Right lobe of liver (tissue), 6 donors: ENCODE measurements around the gene FNDC3B. TPM values are rescaled to one million over a fixed set of nuclear protein-coding genes. Genes with fewer than 3 reads are reported as not detected.

Experiments
- ATAC-seq, 4 donors: fragments of 200-7000 bp; cut with Tn5 transposase; one replicate each; pipeline ENCODE4 v1.9.1; 2020; ENCODE audit warnings: mild to moderate bottlenecking in 4 of 4, moderate library complexity in 4 of 4
- DNase-seq, 3 donors: peaks; one replicate each; pipeline ENCODE4 v3.0.0-alpha.2; 2020
- H3K27ac ChIP-seq, 3 donors: fragments of 200-600 bp; one replicate each; pipeline ENCODE4 v1.8.0; 2022
- H3K27me3 ChIP-seq, 2 donors: fragments of 200-600 bp; one replicate each; pipeline ENCODE4 v1.8.0; 2022
- H3K36me3 ChIP-seq, 4 donors: fragments of 200-600 bp; sonication (generic) in 1 of 4; one replicate each; pipeline versions ENCODE4 v1.5.1 to v1.8.0; 2017 to 2022; ENCODE audit warnings: control low read depth in 1 of 4
- H3K4me1 ChIP-seq, 4 donors: fragments of 200-600 bp; sonication (generic) in 1 of 4; one replicate each; pipeline versions ENCODE4 v1.5.1 to v1.8.0; 2017 to 2022; ENCODE audit warnings: control low read depth in 1 of 4
- H3K4me3 ChIP-seq, 3 donors: fragments of 200-600 bp; one replicate each; pipeline ENCODE4 v1.8.0; 2022
- H3K9me3 ChIP-seq, 4 donors: fragments of 200-600 bp; sonication (generic) in 1 of 4; one replicate each; pipeline versions ENCODE4 v1.5.1 to v1.8.0; 2017 to 2022; ENCODE audit warnings: control low read depth in 1 of 4
- POLR2A ChIP-seq: fragments of 450-650 bp; IDR thresholded peaks from one replicate; pipeline ENCODE4 v1.6.1; 2017; ENCODE audit warnings: antibody characterized with exemption, mild to moderate bottlenecking
- WGBS: methylation state at CpG from one replicate; pipeline ENCODE4 v1.1.6; 2018; ENCODE audit warnings: low coverage, low lambda C conversion rate; ENCODE audit not compliant: insufficient coverage; ENCODE audit errors: missing lambda C conversion rate; 5-methylcytosine and 5-hydroxymethylcytosine counted together
- intact Hi-C, 2 donors: fragments of 100-400 bp; cut with DNase I; formaldehyde crosslinking; loops; one replicate each; pipeline versions ENCODE4 v1.11.2 to v1.14.1; 2022
- total RNA-seq, 6 experiments: library from RNA; depleted of rRNA in 2 of 6; stranded (reverse); fragments of >200 nt in 2 of 6; fragmentation: NEBNext Ultra II Directional in 3 of 6; extraction: Animal tissue kit (Norgen Biotek cat#: 25700) in 3 of 6; gene quantifications; one replicate each; pipeline versions ENCODE4 v1.1.0 to v1.2.4, GENCODE V29; 2016 to 2023
- TF ChIP-seq, protein P1 (sequence below), 4 donors: fragments of 200-600 bp in 3 of 4; fragments of 450-650 bp in 1 of 4; IDR thresholded peaks; one replicate each; pipeline versions ENCODE4 v1.5.1 to v1.8.0; 2016 to 2022; ENCODE audit warnings: antibody characterized with exemption in 4 of 4, mild to moderate bottlenecking in 2 of 4
- donor health status: DM: no; HTN: yes; CAD: no.
- donor health status: DM: no; HTN: no; CAD: no.
- donor health status: DM: no; HTN: no; CAD: no.
- donor health status: DM: no; HTN: yes; CAD: no.
- donor health status: DM: no; HTN: yes; CAD: no.

The FNDC3B gene
- total RNA-seq, 6 experiments from 2014 or later = 40.2 to 184 (median 63.5) TPM

DNA sequence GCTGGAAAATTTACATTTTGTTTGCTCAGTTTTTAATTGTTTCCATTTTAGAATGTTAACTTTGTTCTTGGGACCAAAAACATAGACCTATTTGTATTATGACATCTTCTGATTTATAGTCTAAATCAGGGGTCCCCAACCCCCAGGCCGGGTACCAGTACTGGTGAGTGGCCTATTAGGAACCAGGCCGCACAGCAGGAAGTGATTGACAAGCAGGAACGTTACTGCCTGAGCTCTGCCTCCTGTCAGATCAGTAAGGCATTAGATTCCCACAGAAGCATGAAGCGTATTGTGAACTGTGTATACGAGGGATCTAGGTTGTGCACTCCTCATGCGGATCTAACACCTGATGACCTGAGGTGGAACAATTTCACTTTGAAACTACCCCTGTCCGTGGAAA is 357.0 kb downstream of the FNDC3B start:
- WGBS = 94% methylated on average over 6 of the region's 7 CpGs
- no peaks in the 10 kb centered on the region for H3K4me1 ChIP-seq
- no peaks in the 10 kb centered on the region for H3K9me3 ChIP-seq
- H3K27ac ChIP-seq = no peak overlapping the region
- TF ChIP-seq, protein P1, sequence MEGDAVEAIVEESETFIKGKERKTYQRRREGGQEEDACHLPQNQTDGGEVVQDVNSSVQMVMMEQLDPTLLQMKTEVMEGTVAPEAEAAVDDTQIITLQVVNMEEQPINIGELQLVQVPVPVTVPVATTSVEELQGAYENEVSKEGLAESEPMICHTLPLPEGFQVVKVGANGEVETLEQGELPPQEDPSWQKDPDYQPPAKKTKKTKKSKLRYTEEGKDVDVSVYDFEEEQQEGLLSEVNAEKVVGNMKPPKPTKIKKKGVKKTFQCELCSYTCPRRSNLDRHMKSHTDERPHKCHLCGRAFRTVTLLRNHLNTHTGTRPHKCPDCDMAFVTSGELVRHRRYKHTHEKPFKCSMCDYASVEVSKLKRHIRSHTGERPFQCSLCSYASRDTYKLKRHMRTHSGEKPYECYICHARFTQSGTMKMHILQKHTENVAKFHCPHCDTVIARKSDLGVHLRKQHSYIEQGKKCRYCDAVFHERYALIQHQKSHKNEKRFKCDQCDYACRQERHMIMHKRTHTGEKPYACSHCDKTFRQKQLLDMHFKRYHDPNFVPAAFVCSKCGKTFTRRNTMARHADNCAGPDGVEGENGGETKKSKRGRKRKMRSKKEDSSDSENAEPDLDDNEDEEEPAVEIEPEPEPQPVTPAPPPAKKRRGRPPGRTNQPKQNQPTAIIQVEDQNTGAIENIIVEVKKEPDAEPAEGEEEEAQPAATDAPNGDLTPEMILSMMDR (IDR thresholded peaks at IDR 0.05) = no peak
- TF ChIP-seq POLR2A = no peak
- no peak for ATAC-seq
- no peak for DNase-seq
- peaks cover 0 to 12% (median 8%) of the 10 kb centered on the region in 4 donors for H3K36me3 ChIP-seq
- no peak overlapping the region for H3K4me3 ChIP-seq
- H3K27me3 ChIP-seq = no peaks in the 10 kb centered on the region
- intact Hi-C loops = no loop called here

DNA sequence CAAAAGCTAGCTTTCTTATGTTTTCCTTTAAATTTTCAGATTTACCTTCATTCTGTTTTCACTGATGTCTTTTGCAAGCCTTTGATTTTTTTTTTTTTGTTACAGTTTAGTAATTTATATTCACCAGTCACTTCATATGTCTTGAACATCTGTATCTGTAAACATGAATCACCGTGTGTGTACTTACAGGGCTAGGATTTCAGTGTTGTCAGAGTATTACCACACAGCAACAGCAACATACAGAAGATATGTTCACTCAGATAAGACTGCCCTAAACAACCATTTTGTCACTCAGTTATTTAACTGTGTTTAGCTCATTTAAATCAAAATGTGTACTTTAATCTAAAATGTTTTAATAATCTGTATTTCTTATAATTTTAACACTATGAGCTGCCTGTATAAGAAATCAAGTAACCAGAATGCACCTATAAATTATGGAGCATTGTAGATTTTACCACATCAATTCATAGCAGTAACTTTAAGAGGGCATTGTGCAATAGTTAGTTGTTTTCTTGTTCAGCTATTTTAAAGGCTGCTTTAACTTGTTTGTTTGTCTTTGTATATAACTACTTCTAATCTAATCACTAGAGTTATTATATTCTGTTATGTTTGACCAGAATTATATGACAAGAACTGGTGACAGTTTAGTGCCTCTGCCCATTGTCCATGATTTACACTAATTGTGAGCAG is 358.5 kb downstream of the FNDC3B start:
- Histone ChIP-seq H3K4me1 (no peaks in the 10 kb centered on the region), H3K36me3 (peaks cover 0 to 19% (median 8%) of the 10 kb centered on the region in 4 donors), H3K27ac (no peak overlapping the region), H3K9me3 (no peaks in the 10 kb centered on the region), H3K27me3 (no peaks in the 10 kb centered on the region), H3K4me3 (no peak overlapping the region)
- TF ChIP-seq POLR2A = no peak
- TF ChIP-seq, protein P1 (IDR thresholded peaks at IDR 0.05) = no peak
- DNase-seq (no peak), ATAC-seq (peak in 1 of 4 donors; percentile 42)
- 40% methylated on average over 1 of the region's 1 CpG for WGBS
- intact Hi-C loops = no loop called here

GRCh38 chr3:172398484-172398883 is 359.1 kb downstream of the FNDC3B start:
- TF ChIP-seq, protein P1 (IDR thresholded peaks at IDR 0.05) = no peak
- DNase-seq (no peak), ATAC-seq (no peak)
- no peaks in the 10 kb centered on the region for H3K4me1 ChIP-seq
- H3K9me3 ChIP-seq = no peaks in the 10 kb centered on the region
- H3K27me3 ChIP-seq = no peaks in the 10 kb centered on the region
- no peak overlapping the region for H3K27ac ChIP-seq
- WGBS = 77% methylated on average over 4 of the region's 4 CpGs
- H3K36me3 ChIP-seq = peaks cover 0 to 19% (median 8%) of the 10 kb centered on the region in 4 donors
- H3K4me3 ChIP-seq = no peak overlapping the region
- intact Hi-C loops = no loop called here

DNA sequence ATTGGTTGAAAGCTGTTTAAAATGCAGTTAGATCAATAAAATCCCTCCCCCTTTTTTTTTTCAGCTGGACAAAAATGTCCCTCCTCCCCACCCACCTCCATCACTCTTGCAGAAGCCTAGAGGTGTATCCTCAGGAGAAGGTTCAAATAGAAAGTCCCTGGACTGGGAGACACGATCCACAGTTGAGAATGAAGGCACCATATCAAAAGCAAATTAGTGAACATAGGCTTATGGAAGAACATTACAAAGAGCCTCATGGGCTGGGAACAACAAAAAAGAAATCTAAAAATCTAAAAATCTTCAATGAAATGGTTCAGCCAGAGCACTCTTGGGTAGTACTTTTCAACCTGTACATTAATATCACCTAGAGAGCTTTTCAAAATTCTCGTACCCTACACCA is 362.7 kb downstream of the FNDC3B start:
- TF ChIP-seq POLR2A = no peak
- TF ChIP-seq, protein P1 (IDR thresholded peaks at IDR 0.05) = no peak
- WGBS = 100% methylated on average over 1 of the region's 2 CpGs
- ATAC-seq (no peak), DNase-seq (no peak)
- no peaks in the 10 kb centered on the region for H3K9me3 ChIP-seq
- intact Hi-C loops = no loop called here
- no peaks in the 10 kb centered on the region for H3K4me1 ChIP-seq
- no peak overlapping the region for H3K4me3 ChIP-seq
- no peaks in the 10 kb centered on the region for H3K27me3 ChIP-seq
- no peak overlapping the region for H3K27ac ChIP-seq
- peaks cover 0 to 16% (median 7%) of the 10 kb centered on the region in 4 donors for H3K36me3 ChIP-seq
